GM19238 (cell line): Measurements from ENCODE around the gene B4GALNT2.
"Not testable (repeated sequence)": the region's sequence is repeated elsewhere in the genome, so short reads cannot be mapped to it uniquely, and the experiment has no call there.

Experiments
- DNase-seq: peaks from one replicate; pipeline ENCODE4 v3.0.0; 2011; ENCODE audit warnings: low spot score; ENCODE audit not compliant: insufficient read length

B4GALNT2 gene

DNA sequence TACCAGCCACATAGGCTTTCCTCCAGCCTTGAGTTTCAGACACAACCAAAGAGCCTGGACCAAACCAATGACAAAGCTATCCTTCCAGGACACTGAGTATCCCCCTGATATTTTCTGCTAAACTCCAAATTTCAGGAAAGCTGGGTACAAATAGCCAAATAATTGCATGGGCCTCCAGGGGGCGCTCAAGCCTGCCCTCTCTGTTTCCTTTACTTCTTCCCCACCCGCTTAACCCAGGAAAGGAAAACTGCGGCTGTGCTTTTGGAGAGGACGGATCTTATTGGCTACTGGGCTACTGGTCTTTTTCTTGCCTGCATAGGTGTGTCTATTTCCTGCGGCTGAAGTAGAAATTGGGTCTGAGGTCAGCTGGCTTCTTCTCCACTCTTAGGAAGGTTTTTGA lies 47.7 kb downstream of the B4GALNT2 start:
- DNase-seq: peak; percentile 37

DNA sequence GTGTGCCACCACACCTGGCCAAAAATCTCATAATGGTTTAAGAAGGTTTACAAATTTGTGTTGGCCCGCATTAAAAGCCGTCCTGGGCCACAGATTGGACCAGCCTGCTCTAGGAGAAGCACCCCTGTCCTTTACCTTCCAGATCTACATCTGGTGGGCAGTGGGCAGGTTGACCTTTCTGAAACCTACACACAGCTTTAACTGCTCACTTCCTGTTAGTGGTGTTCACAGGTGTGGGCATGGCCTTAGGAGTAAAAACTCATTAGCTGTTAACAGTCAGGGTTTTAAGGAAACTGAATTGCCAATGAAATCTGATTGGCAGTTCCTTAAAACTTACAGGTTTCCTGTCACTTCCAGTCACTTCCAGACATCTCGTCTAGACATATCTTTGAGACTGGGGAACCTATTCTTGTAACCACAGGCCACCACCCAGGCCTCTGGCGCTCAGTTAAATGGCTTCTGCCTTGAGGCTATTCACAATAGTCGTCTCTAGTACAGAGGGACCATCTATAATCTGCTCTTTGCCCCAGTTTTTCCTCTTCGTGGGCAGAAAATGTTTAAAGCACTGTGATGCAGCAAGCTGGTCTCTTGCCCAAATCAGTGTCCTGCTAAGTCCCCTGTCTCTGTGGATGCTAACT lies 48.5 kb downstream of the B4GALNT2 start:
- DNase-seq: no peak

DNA sequence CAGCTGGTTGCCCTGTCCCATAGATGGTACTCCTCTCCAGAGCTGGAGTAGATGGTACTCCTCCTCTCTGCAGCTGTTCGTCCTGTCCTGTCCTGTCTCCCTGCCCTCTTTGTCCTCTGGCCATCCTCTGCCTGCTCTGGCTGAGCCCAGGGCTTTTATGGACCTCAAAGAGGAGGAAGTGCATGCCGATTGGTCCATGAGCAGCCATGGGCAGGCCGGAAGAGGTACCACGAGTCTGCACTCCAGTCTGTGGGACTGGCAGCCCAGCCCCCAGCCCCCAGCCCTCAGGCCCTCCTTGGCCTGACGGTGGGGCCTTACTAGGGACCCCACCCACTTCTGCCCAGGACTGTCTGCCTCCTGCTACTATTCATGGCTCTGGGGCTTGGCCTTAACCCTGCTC lies 50.8 kb downstream of the B4GALNT2 start:
- DNase-seq: no peak

DNA sequence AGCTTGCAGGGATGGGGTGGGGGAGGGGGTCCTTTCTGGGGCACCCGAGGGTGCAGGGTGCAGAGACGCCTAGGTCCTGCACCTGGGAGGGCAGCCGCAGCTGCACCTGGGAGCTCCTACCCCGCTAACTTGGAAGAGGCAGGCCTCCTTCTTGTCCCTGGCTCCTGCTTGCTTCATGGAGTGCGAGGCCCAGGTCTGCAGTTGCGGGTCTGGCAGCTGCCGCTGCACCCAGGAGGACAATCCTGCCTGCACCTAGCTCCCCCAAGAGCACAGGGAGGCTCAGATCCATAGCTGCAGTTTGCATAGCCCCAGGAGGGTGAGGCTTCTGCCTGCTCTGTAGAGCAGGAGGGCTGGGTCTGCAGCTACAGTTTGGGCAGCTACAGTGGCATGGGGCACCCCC lies 51.2 kb downstream of the B4GALNT2 start:
- DNase-seq: no peak

DNA sequence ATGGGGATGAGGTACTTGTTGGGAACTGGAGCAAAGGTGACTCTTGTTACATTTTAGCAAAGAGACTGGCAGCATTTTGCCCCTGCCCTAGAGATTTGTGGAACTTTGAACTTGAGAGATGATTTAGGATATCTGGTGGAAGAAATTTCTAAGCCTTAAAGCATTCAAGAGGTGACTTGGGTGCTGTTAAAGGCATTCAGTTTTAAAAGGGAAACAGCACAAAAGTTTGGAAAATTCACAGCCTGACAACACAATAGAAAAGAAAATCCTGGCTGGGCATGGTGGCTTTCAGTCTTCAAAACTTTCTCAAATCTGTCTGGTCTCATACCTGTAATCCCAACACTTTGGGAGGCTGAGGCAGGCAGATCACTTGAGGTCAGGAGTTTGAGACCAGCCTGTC lies 52.0 kb downstream of the B4GALNT2 start:
- DNase-seq: not testable (repeated sequence)

DNA sequence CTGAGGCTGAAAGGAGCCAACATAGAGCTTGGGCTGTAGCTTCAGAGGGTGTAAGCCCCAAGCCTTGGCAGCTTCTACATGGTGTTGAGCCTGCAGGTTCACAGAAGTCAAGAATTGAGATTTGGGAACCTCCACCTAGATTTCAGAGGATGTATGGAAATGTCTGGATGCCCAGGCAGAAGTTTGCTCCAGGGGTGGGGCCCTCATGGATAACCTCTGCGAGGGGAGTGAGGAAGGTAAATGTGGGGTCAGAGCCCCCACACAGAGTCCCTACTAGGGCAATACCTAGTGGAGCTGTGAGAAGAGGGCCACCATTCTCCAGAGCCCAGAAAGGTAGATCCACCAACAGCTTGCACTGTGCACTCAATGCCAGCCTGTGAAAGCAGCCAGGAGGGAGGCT lies 52.8 kb downstream of the B4GALNT2 start:
- not testable (repeated sequence) for DNase-seq

DNA sequence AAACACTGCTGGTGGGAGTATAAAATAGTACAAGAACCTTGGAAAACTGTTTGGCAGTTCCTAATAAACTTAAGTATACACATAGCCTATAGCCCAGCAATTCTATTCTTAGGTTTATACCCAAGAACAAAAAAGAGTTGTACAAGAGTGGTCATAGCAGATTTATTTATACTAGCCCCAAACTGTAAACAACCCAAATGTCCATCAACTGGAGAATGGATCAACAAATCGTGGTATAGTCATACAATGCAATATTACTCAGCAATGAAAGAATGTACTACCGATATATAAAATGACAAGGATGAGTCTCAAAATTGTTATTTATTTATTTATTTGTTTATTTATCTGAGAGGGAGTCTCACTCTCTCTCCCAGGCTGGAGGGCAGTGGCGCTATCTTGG lies 54.7 kb downstream of the B4GALNT2 start:
- no peak for DNase-seq

DNA sequence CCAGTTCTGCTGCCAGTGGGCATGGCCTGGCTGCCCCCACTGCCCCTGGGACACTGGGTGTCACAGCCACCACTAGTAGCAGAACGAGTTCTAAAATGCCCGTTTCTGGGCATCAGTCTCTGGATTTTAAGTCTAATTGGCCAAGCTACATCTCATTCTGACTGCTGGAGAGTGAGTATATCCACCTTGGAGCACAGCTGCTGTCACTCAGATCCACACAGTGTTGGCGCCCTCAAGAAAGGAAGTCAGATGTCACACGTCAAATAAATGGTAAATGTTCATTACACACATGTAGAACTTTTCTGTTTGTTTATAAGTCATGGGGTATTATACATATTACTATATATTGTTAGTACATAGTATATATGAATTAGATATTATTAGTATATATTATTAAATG lies 58.4 kb downstream of the B4GALNT2 start:
- no peak for DNase-seq

DNA sequence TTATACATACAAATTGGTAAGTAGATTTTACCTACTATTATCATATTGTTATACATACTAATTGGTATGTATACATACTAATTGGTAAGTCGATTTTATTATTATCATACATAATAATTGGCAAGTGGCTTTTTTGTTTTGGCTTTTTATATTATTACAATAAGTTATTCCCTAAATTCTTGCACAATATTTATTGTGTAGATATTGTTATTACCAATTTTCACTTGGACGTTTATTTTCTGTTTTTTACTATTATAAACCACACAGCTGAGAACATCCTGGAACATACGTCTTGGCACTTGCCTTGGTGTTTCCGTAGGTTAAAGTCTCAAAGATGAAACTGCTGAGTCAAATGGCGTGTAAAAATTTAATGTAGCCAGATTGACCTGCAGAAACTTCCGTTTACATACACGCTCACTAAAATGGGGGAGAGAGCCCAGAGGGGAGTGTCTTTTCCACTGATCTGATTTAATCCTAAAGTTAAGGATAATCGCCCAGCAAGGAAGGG lies 58.9 kb downstream of the B4GALNT2 start:
- DNase-seq: no peak

DNA sequence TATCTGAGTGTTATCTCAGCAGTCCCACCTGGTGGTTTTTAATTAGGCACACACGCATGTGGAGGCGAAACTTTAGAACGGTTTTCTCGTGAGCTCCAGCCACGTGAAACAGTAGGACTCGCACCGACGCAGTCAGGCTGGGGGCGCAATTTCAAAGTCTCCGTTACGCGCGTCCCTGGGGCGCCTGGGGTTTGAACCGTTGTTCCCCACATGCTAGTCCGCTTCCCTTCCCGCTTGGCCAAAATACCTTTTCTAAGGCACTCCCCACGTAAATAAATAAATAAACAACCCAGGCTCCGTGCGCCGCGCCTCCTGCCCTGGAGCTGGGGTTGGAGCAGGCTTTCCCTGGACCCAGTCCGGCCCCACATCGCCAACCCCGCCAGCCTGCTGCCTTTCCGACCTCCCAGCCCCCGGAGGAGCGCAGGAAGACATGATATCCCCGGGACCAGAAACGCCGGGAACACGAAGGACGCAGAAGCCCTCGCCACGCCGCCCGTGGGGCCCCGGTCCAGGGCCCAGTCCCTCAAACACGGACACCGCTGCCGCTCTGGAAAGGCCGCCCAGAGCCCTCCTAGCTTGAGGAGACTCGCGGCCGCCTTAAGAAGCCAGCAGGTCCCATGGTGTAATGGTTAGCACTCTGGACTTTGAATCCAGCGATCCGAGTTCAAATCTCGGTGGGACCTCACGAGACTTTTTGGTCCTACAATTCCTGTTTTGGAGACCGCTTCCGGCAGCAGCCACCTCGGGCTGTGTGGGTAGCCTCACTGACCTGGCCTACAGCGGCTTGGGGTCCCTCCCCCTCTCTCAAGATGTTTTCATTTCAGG lies 59.6 kb downstream of the B4GALNT2 start:
- DNase-seq: no peak

DNA sequence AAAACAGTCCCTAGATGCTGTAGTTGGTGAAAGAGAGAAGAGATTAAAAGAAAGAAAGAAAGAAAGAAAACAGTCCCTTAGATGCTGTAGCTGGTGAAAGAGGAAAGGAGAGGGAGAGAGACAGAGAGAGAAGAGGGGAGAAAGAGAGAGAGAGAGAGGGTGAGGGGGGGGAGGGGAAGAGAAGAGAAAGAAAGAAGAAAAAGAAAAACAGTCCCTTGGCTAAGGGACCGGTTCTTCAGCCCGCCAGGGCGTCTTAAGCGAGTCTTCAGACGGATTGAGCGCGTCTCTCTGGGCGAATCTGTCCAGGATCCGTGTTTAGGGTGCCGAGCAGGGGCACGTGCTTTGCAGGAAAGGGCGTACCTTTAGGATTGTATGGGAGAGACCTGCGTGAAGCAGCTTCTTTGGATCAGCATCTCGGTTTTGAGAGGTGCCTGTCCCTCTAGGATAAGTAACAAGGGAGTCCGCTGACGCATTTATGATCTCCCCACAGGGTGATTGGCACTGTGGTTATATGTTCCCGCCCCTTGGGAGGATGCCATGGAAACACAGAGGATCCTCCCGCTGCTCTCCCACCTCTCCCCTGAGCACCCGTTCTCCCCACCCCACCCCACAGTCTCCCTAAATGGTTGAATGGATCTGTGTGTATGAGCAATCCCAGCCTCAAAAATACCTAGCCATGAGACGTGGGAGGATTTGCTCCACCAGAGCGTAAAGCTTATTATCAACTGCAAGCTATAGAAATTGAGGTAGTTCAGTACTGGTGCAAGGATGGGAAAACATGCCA lies 61.1 kb downstream of the B4GALNT2 start:
- DNase-seq: no peak

DNA sequence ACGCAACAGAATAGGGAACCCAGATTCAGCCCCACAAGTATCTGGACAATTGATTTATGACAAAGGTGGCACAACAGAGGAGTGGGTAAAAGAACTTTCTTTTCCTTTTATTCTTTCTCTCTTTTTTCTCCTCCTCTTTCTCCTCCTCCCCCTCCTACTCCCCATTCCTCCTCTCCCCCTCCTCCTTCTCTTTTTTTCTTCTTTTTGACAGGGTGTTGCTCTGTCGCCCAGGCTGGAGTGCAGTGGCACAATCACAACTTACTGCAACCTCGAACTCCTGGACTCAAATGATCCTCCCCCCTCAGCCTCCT lies 61.7 kb downstream of the B4GALNT2 start:
- DNase-seq: no peak

DNA sequence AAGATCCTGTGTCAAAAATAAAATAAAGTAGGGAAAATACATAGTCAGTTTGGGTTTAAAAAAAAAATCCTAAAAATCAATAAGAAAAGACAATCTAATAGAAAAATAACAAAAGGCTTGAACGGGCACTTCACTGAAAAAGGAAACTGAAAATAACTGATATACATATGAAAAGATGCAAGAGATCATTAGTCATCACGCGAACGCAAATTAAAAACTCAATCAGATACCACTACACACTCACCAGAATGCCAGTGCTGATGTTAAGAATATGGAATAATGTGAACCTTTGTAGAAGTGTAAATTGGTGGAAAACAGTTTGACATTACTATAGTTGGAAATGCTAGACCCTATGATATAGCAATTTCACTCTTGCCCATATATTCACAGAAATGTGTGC lies 63.2 kb downstream of the B4GALNT2 start:
- DNase-seq: no peak

DNA sequence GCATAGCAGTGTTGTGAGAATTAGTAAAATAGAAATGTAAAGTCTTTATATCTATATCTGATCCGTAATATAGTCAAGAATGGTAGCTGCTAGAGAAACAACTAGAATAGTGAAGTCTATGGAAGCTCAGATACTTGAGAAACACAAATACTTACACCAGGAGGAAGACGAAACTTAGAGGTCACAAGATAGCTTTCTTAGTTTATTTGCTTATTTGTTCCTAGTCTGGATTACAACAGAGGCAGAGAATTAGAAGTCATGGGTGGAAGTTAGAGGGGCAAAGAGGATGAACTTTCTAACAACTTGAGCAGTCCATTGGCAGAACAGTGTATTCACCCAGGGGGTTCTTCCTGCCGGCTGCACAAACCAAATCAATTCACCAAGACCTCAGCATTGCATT lies 64.0 kb downstream of the B4GALNT2 start:
- DNase-seq: no peak

DNA sequence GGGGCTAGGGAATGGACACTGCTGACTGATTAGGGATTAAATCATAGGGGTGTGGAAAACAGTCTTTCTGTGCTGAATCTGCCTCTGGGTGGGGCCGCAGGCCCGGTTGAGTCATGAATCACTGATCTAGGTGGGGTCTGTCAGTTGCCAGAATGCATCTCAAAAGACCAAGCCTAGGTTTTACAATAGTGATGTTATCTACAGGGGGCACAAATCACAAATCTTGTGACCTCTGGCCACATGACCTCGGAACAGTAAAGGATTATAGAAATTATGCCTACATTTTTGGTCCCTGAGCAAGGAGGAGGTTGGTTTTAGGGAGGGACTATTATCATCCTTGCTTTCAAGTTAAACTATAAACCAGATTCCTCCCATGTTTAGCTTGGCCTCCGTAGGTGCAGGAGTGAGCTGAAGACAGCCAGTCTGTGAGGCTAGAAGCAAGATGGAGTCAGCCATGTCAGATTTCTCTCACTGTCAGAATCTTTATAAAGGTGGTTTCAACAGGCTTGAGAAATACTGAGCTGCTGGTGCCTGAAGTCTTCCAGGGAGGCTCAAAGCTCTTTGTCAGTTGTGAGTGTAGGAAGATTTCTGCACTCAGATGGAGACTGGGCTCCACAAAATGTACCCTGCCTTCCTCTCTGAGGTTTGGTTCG lies 64.9 kb downstream of the B4GALNT2 start:
- no peak for DNase-seq

DNA sequence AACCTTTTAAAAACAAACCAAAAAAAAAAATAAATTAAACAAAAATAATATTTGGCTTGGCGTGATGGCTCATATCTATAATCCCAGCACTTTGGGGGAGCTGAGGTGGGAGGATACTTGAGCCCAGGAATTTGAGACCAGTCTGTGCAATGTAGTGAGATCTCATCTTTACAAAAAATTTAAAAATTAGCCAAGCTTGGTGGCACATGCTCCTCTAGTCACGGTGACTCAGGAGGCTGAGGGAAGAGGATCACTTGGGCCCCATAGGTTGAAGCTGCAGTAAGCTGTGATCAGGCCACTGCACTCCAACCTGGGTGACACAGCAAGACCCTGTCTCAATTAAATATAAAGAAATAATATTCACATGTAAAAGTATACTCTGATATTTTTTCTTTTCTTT lies 65.6 kb downstream of the B4GALNT2 start:
- no peak for DNase-seq

DNA sequence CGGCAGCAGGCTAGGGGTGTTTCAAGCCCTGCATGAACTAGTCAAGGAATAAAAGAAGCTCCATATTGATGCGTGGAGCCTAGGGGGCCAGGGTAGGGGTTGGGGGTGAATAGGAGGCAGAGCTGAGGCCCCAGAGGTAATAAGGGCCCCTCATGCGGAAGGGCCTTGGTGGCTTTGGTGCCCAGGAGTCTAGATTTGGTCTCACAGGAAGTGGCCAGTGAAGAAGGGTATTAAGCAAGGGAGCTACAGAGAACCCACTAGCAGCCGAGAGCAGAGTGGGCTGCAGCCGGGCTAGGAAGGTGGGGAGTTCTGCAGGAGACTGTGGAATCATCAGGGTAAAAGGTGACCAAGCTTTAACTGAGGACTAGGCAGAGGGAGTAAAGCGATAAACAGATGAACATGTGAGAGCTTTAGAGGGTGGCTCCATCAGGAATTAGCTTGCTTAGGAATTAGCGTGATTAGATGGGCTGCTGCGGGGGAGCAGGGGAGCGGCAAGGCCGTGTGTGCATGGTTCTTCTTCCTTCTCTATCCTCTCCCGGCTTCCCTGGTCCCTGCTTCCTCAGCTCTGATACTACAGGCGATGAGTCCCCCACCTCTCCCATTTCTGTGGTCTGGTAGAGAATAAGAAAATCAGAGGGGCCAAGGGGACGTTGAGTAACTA lies 68.0 kb downstream of the B4GALNT2 start:
- DNase-seq: no peak

DNA sequence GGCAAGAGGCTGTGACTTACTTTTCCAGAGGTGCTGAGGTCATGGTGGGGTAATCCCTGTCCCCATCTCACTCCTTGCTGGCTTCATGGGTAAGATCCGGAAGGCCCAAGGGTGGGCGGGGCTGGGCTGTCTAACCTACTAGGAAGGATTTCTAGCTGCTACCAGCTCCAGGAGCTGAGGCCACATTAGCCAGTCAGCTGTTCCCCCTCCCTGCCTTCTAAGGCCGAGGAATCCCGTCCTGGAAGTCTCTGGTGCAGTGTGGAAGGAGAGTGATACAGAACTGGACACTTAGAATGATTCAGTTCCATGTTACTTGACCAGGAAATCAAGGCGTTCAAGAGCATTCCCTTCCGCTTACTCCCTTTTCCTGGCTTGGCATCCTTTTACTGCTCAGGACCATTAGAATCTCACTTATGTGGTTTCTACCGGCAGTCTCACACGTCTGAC lies 68.9 kb downstream of the B4GALNT2 start:
- DNase-seq: no peak

DNA sequence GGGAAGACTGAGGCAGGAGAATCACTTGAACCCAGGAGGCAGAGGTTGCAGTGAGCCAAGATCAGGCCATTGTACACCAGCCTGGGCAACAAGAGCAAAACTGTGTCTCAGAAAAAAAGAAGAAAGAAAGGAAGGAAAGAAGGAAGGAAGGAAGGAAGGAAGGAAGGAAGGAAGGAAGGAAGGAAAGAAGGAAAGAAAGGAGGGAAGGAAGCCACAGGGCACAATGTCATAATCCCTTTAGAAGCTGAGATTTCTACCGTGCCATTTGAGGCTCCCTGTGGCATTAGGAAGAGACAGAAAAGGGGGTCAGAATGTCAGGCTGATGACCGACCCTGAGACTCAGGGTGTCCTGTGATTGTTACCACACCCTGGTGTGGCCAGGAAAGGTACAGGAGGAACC lies 71.2 kb downstream of the B4GALNT2 start:
- no peak for DNase-seq

DNA sequence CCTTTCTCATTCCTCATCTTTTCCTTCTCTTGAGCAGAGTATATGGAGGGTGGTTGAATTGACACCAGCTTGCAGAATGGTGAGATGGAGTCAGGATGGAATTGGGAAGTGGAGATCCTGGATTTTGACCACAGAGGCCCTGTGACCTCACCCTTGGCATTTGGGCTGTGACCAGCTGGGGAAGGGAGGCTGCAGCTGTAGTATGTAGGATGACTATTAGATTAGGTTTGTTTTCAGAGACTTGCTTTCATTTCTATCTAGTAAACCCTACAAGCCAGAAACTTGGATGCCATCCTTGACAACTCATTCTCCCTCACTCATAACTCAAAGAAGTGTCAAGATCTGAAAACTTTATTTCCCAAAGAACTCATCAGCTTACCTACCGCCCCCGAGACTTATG lies 71.9 kb downstream of the B4GALNT2 start:
- no peak for DNase-seq

DNA sequence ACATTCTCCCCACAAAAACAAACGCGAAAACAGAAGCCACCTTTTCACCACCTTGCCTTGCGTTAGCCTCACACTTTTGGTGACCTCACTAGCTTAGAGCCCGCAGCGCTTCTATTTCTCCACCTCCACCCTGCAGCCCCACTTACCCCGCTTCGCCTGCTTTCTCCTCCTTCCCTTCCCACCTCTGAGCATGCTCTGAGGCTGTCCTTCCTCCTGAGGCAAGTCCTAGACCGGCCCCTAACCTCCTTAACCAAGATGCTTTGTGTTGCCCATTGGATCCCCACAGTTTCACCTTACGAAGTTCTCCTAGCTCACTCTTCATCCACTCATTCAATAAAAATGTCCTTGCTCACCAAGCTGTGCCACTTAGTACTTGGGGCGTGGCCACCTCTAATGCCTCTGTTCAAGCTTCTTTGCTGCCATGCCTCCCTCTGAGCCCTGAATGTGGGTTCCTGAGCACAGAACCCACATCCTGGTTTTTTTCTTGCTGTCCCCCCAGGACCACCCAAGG lies 76.5 kb downstream of the B4GALNT2 start:
- DNase-seq: no peak
